ENCODE data around the gene PRRG4.
"Not testable (repeated sequence)": the region's sequence is repeated elsewhere in the genome, so short reads cannot be mapped to it uniquely, and the experiment has no call there.

The PRRG4 gene

GRCh38 chr11:32829680-32830412 lies at the start of gene PRRG4:
TSS of gene PRRG4 (plus strand) at chr11:32829927. CDS start at chr11:32830530, 603 bp downstream.
- Mint-ChIP-seq H3K36me3 (no peaks in the 10 kb centered on the region), H3K27me3 (peaks cover 46% of the 10 kb centered on the region), H3K9me3 (no peaks in the 10 kb centered on the region), H3K27ac (peak within 1 kb of the TSS; percentile 56), H3K4me3 (peak within 1 kb of the TSS; percentile 80), H3K4me1 (peaks cover 10% of the 10 kb centered on the region)
- peak; percentile 56 for DNase-seq
- CTCF ChIA-PET, result no interaction called here

DNA sequence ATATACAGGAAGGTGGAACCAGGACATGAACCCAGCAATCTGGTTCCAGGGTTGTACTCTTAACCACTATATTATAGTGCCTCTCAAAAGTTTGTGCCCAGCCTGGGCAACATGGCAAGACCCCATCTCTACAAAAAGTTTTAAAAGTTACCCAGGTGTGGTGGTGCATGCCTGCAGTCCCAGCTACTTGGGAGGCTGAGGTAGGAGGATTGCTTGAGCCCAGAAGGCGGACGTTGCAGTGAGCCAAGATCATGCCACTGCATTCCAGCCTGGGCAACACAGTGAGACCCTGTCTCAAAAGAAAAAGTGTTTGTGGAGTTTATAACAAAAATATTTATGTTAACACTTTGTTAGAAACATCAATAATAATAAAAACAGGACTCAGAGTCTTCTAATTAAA lies 48.9 kb upstream of the PRRG4 start:
- Mint-ChIP-seq H3K4me1 (peaks cover 10% of the 10 kb centered on the region), H3K27me3 (peaks cover 13% of the 10 kb centered on the region)
- H3K36me3 Mint-ChIP-seq, H3K4me3 Mint-ChIP-seq, H3K9me3 Mint-ChIP-seq, CTCF ChIA-PET, H3K27ac Mint-ChIP-seq, DNase-seq: not testable (repeated sequence)

DNA sequence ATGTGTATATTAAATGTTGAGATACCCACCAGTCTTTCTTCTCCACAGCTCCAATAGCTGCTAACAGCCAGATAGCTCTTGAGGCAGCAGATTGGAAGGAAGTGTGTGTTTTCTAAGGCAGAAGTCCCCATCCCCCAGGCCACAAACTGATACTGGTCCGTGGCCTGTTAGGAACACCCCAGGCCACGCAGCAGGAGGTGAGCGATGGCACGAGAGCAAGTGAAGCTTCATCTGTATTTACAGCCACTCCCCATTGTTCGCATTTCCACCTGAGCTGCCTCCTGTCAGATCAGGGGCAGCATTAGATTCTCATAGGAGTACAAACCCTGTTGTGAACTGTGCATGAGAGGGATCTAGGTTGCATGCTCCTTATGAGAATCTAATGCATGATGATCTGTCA lies 48.0 kb upstream of the PRRG4 start:
- H3K36me3 Mint-ChIP-seq, result no peaks in the 10 kb centered on the region

DNA sequence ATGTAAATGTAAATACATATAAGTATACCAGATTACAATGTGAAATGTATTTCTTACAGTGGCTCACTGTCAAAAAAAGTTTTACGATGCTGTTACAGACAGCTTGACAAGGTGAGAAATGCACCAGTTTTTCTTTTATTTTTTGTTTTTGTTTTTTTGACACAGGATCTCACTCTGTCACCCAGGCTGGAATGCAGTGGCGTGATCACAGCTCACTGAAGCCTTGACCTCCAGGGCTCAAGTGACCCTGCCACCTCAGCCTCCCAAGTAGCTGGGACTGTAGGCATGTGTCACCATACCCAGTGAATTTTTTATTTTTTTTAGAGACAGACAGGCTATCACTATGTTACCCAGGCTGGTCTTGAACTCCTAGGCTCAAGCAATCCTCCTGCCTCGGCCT lies 44.5 kb upstream of the PRRG4 start:
- Mint-ChIP-seq H3K27me3 (peaks cover 20% of the 10 kb centered on the region), H3K9me3 (no peaks in the 10 kb centered on the region), H3K4me1 (no peaks in the 10 kb centered on the region), H3K4me3 (no peak overlapping the region), H3K27ac (no peak overlapping the region), H3K36me3 (no peaks in the 10 kb centered on the region)
- CTCF ChIA-PET, result interaction anchor here (1.2 kb wide), 1 partner anchor 24 kb away, joined by 4 read pairs; no protein-coding TSS in a partner anchor
- no peak for DNase-seq

More for the DNA sequence above, 48.0 kb upstream of the PRRG4 start:
- Mint-ChIP-seq H3K4me1 (peaks cover 3% of the 10 kb centered on the region), H3K4me3 (no peak overlapping the region), H3K9me3 (no peaks in the 10 kb centered on the region), H3K27me3 (peaks cover 13% of the 10 kb centered on the region), H3K27ac (no peak overlapping the region)
- no peak for DNase-seq
- CTCF ChIA-PET, result interaction anchor here (1.0 kb wide), 1 partner anchor 11 kb away, joined by 3 read pairs; no protein-coding TSS in a partner anchor

GRCh38 chr11:32786811-32787210 lies 42.9 kb upstream of the PRRG4 start:
- Mint-ChIP-seq H3K4me1 (no peaks in the 10 kb centered on the region), H3K36me3 (no peaks in the 10 kb centered on the region), H3K27ac (no peak overlapping the region), H3K4me3 (no peak overlapping the region), H3K9me3 (no peaks in the 10 kb centered on the region), H3K27me3 (peaks cover 17% of the 10 kb centered on the region)
- no peak for DNase-seq
- CTCF ChIA-PET, result interaction anchor here (1.8 kb wide), 1 partner anchor 38 kb away, joined by 3 read pairs; no protein-coding TSS in a partner anchor

GRCh38 chr11:32790916-32791315 lies 38.8 kb upstream of the PRRG4 start:
- DNase-seq, result no peak
- H3K9me3 Mint-ChIP-seq, result no peaks in the 10 kb centered on the region
- no peak overlapping the region for H3K4me3 Mint-ChIP-seq
- H3K27ac Mint-ChIP-seq, result no peak overlapping the region
- CTCF ChIA-PET, result interaction anchor here (1.1 to 1.5 kb wide), 2 partner anchors 419 to 476 kb away, joined by 3 read pairs; no protein-coding TSS in a partner anchor
- H3K36me3 Mint-ChIP-seq, result no peaks in the 10 kb centered on the region
- peaks cover 4% of the 10 kb centered on the region for H3K4me1 Mint-ChIP-seq
- peaks cover 17% of the 10 kb centered on the region for H3K27me3 Mint-ChIP-seq

DNA sequence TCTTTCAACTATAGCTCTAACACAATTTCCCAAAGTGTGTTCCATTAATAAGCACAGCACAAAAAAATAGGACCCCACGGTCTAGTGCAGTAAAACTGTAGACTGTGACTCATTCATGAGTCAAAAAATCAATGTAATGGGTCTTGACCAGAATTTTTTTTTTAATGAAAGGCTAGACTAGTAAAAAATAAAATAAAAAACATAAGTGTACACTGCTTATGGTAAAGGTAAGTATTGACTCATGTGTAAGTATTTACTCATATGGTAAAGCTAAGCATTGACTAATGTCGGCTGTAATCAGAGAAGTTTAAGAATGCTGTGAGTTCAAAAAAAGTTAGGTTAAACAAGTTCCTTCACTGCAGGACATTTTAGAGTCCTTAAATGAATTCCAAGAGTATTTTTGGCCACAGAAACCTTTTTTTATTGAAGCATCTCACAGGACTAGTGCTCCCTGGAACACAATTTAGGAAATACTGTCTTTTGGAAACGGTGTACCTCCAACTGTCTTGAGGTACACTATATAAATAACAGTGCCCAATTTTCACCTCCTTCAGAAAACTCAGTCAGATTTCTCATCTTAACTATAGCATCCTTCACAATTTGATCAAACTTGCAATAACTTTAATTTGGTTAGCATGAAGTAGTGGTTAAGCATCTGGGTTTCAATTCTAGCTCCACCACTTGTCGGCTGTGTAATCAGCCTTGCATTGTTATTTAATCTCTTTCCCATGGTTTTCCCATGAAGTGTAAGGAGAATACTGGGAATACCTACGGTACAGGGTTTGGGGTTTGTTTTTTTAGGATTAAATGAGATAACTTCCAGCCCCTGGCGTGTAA lies 37.4 kb upstream of the PRRG4 start:
- CTCF ChIA-PET, result interaction anchor here (0.6 to 2.0 kb wide), 13 partner anchors 11 to 548 kb away, joined by 3 to 7 read pairs (median 3); no protein-coding TSS in a partner anchor
- no peak overlapping the region for H3K4me3 Mint-ChIP-seq
- no peaks in the 10 kb centered on the region for H3K9me3 Mint-ChIP-seq
- H3K4me1 Mint-ChIP-seq, result peaks cover 4% of the 10 kb centered on the region
- no peak for DNase-seq
- H3K27ac Mint-ChIP-seq, result no peak overlapping the region
- no peaks in the 10 kb centered on the region for H3K36me3 Mint-ChIP-seq
- peaks cover 17% of the 10 kb centered on the region for H3K27me3 Mint-ChIP-seq

DNA sequence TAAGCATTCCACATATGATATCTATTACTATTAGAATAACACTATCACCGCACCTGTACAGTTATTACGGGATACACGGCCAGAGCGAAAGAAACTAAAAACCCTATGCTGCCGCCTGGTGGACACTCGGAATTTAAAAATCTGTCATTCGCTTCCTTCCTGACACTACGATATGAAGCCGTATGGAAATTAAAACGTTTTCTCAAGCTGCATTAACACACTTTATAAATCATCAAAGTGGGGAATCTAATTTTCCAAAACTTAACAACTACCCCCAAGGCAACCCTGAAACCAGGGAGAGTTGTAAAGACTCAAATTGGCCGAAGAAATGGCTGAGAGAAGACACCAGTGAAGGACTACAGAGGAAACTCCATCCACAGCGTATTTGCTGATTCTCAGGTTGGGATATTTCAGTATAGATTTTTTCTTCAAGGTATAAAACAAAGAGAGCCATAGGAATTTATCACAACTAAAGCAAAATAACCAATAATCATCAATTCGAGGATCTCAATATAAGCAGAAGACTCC lies 36.7 kb upstream of the PRRG4 start:
- CTCF ChIA-PET, result interaction anchor here (0.7 to 2.0 kb wide), 8 partner anchors 11 to 415 kb away, joined by 3 to 7 read pairs (median 3); no protein-coding TSS in a partner anchor
- no peaks in the 10 kb centered on the region for H3K9me3 Mint-ChIP-seq
- H3K27ac Mint-ChIP-seq, result no peak overlapping the region
- H3K27me3 Mint-ChIP-seq, result peaks cover 17% of the 10 kb centered on the region
- H3K4me3 Mint-ChIP-seq, result no peak overlapping the region
- no peaks in the 10 kb centered on the region for H3K36me3 Mint-ChIP-seq
- H3K4me1 Mint-ChIP-seq, result peaks cover 4% of the 10 kb centered on the region
- peak; percentile 75 for DNase-seq

DNA sequence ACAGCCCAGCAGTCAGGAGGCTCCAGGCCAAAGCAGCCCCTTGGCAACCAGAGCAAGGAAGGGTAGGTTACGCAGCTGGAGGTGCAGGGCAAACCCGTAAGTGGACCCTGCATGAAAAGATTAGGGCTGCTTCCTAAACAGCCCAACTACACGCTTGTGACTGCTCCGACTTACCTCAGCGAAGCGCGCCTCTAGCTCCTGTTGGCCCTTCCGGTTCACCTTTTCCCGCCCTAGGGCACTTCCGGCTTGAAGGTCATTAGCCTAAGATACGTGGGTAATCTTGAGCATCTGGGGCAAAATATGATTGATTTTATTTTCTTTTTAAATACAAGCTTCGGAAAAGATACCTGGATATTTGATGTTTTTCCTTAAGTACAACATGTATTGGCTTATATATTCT lies 35.3 kb upstream of the PRRG4 start, which contains the start of gene CCDC73:
CCDC73 (minus strand) TSS at position 224 of the 400 bp plus-strand sequence. CDS start 34,419 bp downstream, outside the sequence.
- Mint-ChIP-seq H3K36me3 (no peaks in the 10 kb centered on the region), H3K27me3 (peaks cover 15% of the 10 kb centered on the region), H3K4me1 (peaks cover 4% of the 10 kb centered on the region), H3K4me3 (no peak within 1 kb of the TSS), H3K9me3 (no peaks in the 10 kb centered on the region), H3K27ac (no peak within 1 kb of the TSS)
- CTCF ChIA-PET, result no interaction called here
- no peak for DNase-seq

DNA sequence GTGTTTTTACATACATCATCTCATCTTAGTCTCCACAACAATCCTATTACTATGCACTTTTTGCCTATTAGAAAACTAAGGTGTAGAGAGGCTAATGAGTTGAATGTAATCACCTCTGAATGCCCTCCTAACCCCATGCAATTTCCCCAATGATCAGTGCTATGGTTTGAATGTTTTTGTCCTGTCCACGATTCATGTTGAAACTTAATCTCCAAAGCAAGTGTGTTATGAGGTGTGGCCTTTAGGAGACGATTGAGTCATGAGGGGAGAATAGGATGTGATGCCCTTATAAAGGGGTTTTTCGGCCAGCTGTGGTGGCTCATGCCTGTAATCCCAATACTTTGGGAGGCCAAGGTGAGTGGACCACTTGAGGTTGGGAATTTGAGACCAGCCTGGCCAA lies 33.3 kb upstream of the PRRG4 start:
- Mint-ChIP-seq H3K4me1 (peaks cover 4% of the 10 kb centered on the region), H3K27ac (no peak overlapping the region), H3K4me3 (no peak overlapping the region), H3K36me3 (no peaks in the 10 kb centered on the region), H3K27me3 (peaks cover 11% of the 10 kb centered on the region), H3K9me3 (no peaks in the 10 kb centered on the region)
- DNase-seq, result no peak
- CTCF ChIA-PET, result interaction anchor here (0.6 to 1.3 kb wide), 2 partner anchors 54 to 410 kb away, joined by 3 read pairs; no protein-coding TSS in a partner anchor

GRCh38 chr11:32809313-32809712 lies 20.4 kb upstream of the PRRG4 start:
- no peaks in the 10 kb centered on the region for H3K9me3 Mint-ChIP-seq
- no peaks in the 10 kb centered on the region for H3K4me1 Mint-ChIP-seq
- CTCF ChIA-PET, result interaction anchor here (0.6 to 2.4 kb wide), 12 partner anchors 24 to 473 kb away, joined by 3 to 31 read pairs (median 3); no protein-coding TSS in a partner anchor
- H3K4me3 Mint-ChIP-seq, result no peak overlapping the region
- no peaks in the 10 kb centered on the region for H3K27me3 Mint-ChIP-seq
- H3K27ac Mint-ChIP-seq, result no peak overlapping the region
- no peaks in the 10 kb centered on the region for H3K36me3 Mint-ChIP-seq
- peak; percentile 69 for DNase-seq

- Mint-ChIP-seq H3K4me1 (no peaks in the 10 kb centered on the region), H3K36me3 (no peaks in the 10 kb centered on the region), H3K27ac (no peak overlapping the region), H3K9me3 (no peaks in the 10 kb centered on the region), H3K27me3 (peaks cover 8% of the 10 kb centered on the region), H3K4me3 (no peak overlapping the region)
- DNase-seq, result no peak
- CTCF ChIA-PET, result interaction anchor here (1.3 kb wide), 1 partner anchor 75 kb away, joined by 3 read pairs; the partner anchor contains the start of gene QSER1
These were observed 12.4 kb upstream of the PRRG4 start for GRCh38 chr11:32817181-32817851.

DNA sequence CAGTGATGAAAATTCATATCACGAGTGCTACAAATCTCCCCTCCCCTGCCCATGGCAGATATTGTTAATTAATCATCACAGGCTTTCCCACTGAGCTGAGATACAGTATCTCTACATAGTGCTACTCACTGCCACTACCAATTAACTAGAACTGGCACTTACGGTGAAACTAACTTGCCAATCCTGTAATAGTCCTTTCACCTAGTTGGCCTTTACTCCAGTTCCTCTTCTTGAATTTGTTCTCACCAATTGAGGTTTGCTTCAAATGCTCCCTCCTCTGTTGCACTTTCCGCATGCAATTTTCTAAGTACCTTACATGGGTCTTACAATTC lies 11.9 kb upstream of the PRRG4 start:
- Mint-ChIP-seq H3K4me3 (no peak overlapping the region), H3K9me3 (no peaks in the 10 kb centered on the region), H3K4me1 (no peaks in the 10 kb centered on the region), H3K27ac (no peak overlapping the region), H3K27me3 (peaks cover 8% of the 10 kb centered on the region), H3K36me3 (no peaks in the 10 kb centered on the region)
- DNase-seq, result no peak
- CTCF ChIA-PET, result no interaction called here

- CTCF ChIA-PET, result no interaction called here
- no peaks in the 10 kb centered on the region for H3K4me1 Mint-ChIP-seq
- no peak overlapping the region for H3K27ac Mint-ChIP-seq
- H3K9me3 Mint-ChIP-seq, result no peaks in the 10 kb centered on the region
- DNase-seq, result no peak
- no peak overlapping the region for H3K4me3 Mint-ChIP-seq
- no peaks in the 10 kb centered on the region for H3K36me3 Mint-ChIP-seq
- peaks cover 8% of the 10 kb centered on the region for H3K27me3 Mint-ChIP-seq
These were observed 10.5 kb upstream of the PRRG4 start for GRCh38 chr11:32819187-32819586.

Data from activated naive CD4-positive, alpha-beta T cell treated with anti-CD3 and anti-CD28 coated beads, Interleukin-2, amount 10 ng/mL, durations not matched to agents 7 days and 5 days (primary cell).